Keratinocyte (primary cell): ENCODE results near the gene NUMB. TPM values are rescaled to one million over a fixed set of nuclear protein-coding genes. Genes with fewer than 3 reads are reported as not detected.

Experiments
- DNase-seq: peaks from one replicate; pipeline ENCODE4 v3.0.0-alpha.2; 2011; ENCODE audit warnings: low read depth, missing footprints, low spot score
- FAIRE-seq: peaks from 2 replicates; lab custom pipeline; 2011; peaks lifted over from hg19 to GRCh38; lab: Jason Lieb, UNC
- H2AFZ ChIP-seq: 2 replicates; pipeline ENCODE4 v1.6.0; 2012; ENCODE audit warnings: low read length, control low read depth, inconsistent platforms; ENCODE audit not compliant: control insufficient read depth
- H3K27ac ChIP-seq: 2 replicates; pipeline ENCODE4 v1.5.1; 2011; ENCODE audit warnings: low read length; ENCODE audit not compliant: control insufficient read depth, insufficient read depth
- H3K27me3 ChIP-seq: 3 replicates; pipeline ENCODE4 v1.6.0; 2011; ENCODE audit warnings: low read length; ENCODE audit not compliant: control insufficient read depth, insufficient read depth; ENCODE audit errors: extremely low read depth
- H3K36me3 ChIP-seq, 2 experiments: 2 replicates in 1 of 2; 3 replicates in 1 of 2; pipeline ENCODE4 v1.5.1; 2011; ENCODE audit warnings: low read length in 2 of 2, mild to moderate bottlenecking in 1 of 2; ENCODE audit not compliant: control insufficient read depth in 2 of 2, insufficient read depth in 2 of 2; ENCODE audit errors: extremely low read depth in 1 of 2
- H3K4me1 ChIP-seq: 3 replicates; pipeline ENCODE4 v1.5.1; 2011; ENCODE audit warnings: low read length; ENCODE audit not compliant: control insufficient read depth, insufficient read depth; ENCODE audit errors: extremely low read depth
- H3K4me2 ChIP-seq: 3 replicates; pipeline ENCODE4 v1.6.0; 2011; ENCODE audit warnings: low read depth, low read length; ENCODE audit not compliant: control insufficient read depth, insufficient read depth; ENCODE audit errors: extremely low read depth
- H3K4me3 ChIP-seq, 3 experiments: fragments of 200-600 bp in 1 of 3; sonication (generic) in 1 of 3; 2 replicates in 2 of 3; 3 replicates in 1 of 3; pipeline ENCODE4 v1.5.1; 2011 to 2016; ENCODE audit warnings: low read length in 3 of 3, mild to moderate bottlenecking in 3 of 3, control low read depth in 2 of 3, inconsistent platforms in 1 of 3, low read depth in 1 of 3, mixed read lengths in 1 of 3, mixed run types in 1 of 3, moderate library complexity in 1 of 3; ENCODE audit not compliant: control insufficient read depth in 2 of 3, insufficient read depth in 2 of 3; ENCODE audit errors: extremely low read depth in 1 of 3
- H3K79me2 ChIP-seq: 2 replicates; pipeline ENCODE4 v1.6.0; 2012; ENCODE audit warnings: low read length; ENCODE audit not compliant: control insufficient read depth, insufficient read depth
- H3K9ac ChIP-seq: 3 replicates; pipeline ENCODE4 v1.6.0; 2011; ENCODE audit warnings: low read length; ENCODE audit not compliant: control insufficient read depth, insufficient read depth; ENCODE audit errors: extremely low read depth
- H3K9me1 ChIP-seq: 3 replicates; pipeline ENCODE4 v1.6.0; 2011; ENCODE audit warnings: low read length; ENCODE audit not compliant: control insufficient read depth, insufficient read depth; ENCODE audit errors: extremely low read depth
- H3K9me3 ChIP-seq: 2 replicates; pipeline ENCODE4 v1.5.1; 2012; ENCODE audit warnings: low read depth, low read length; ENCODE audit not compliant: control insufficient read depth
- H4K20me1 ChIP-seq: 3 replicates; pipeline ENCODE4 v1.6.0; 2011; ENCODE audit warnings: low read length; ENCODE audit not compliant: control insufficient read depth, insufficient read depth; ENCODE audit errors: extremely low read depth
- CTCF ChIP-seq, 3 experiments: IDR thresholded peaks in 1 of 3; conservative IDR thresholded peaks in 1 of 3; optimal IDR thresholded peaks in 1 of 3; 2 replicates in 2 of 3; 3 replicates in 1 of 3; pipeline versions ENCODE3 to v1.5.1; 2011; ENCODE audit warnings: low read length in 3 of 3, mild to moderate bottlenecking in 3 of 3, moderate library complexity in 2 of 3, control low read depth in 1 of 3, inconsistent platforms in 1 of 3; ENCODE audit not compliant: insufficient read depth in 2 of 3; ENCODE audit errors: extremely low read depth in 1 of 3
- EZH2 ChIP-seq: IDR thresholded peaks from one replicate; pipeline ENCODE4 v1.6.1; 2012; ENCODE audit warnings: inconsistent platforms, mild to moderate bottlenecking, low read length, moderate library complexity
- dilution Hi-C: fragments of 300-500 bp; cut with MboI; formaldehyde crosslinking; loops from one replicate; pipeline ENCODE4 v1.7.0; 2020; ENCODE audit warnings: low sequenced_read_pairs; ENCODE audit not compliant: extremely low pct_ligation_motif_present
- polyA plus RNA-seq, 5 experiments: library from polyadenylated mRNA; depleted of rRNA in 3 of 5; stranded (reverse) in 3 of 5; stranded (forward) in 1 of 5; unstranded in 1 of 5; fragments of >200 nt; gene quantifications; 1 replicate in 1 of 5; 2 replicates in 3 of 5; 3 replicates in 1 of 5; pipeline versions ENCODE4 v1.2.1 to v1.2.3, GENCODE V29; 2011 to 2012; ENCODE audit warnings: missing spikeins in 2 of 5, low read depth in 1 of 5, low replicate concordance in 1 of 5

NUMB gene
- polyA plus RNA-seq, 1 donor (not counting 4 experiments of a cell fraction or from before 2014, with no cell fraction given) = 110 TPM

- Histone ChIP-seq H3K9me1 (no peaks in the 10 kb centered on the region), H3K4me1 (no peaks in the 10 kb centered on the region), H3K79me2 (peaks cover 45% of the 10 kb centered on the region), H2AFZ (no peak overlapping the region), H3K9me3 (no peaks in the 10 kb centered on the region), H3K4me2 (no peak overlapping the region), H3K4me3 (no peak overlapping the region), H4K20me1 (peaks cover 3% of the 10 kb centered on the region), H3K27me3 (no peaks in the 10 kb centered on the region), H3K36me3 (peaks cover 0 to 4% of the 10 kb centered on the region in 2 experiments), H3K9ac (no peak overlapping the region), H3K27ac (no peak overlapping the region)
- DNase-seq = no peak
- FAIRE-seq = no peak
- TF ChIP-seq CTCF (optimal IDR thresholded peaks at IDR 0.05 in 1 of 3, IDR thresholded peaks at IDR 0.05 in 1 of 3, conservative IDR thresholded peaks at IDR 0.05 in 1 of 3; ENCODE audit: extremely low read depth in 1 of 3, insufficient read depth in 2 of 3, low read length in 3 of 3) (no peak), EZH2 (no peak)
- dilution Hi-C loops = no loop called here
Observed at GRCh38 chr14:73375861-73376260, 82.5 kb downstream of the NUMB start.

- Histone ChIP-seq H3K4me2 (no peak overlapping the region), H3K79me2 (peaks cover 40% of the 10 kb centered on the region), H3K27ac (no peak overlapping the region), H3K9me1 (no peaks in the 10 kb centered on the region), H3K4me3 (no peak overlapping the region), H4K20me1 (peaks cover 3% of the 10 kb centered on the region), H3K9ac (no peak overlapping the region), H3K9me3 (no peaks in the 10 kb centered on the region), H3K27me3 (no peaks in the 10 kb centered on the region), H3K36me3 (peaks cover 0 to 4% of the 10 kb centered on the region in 2 experiments), H2AFZ (no peak overlapping the region), H3K4me1 (no peaks in the 10 kb centered on the region)
- no peak for DNase-seq
- dilution Hi-C loops = no loop called here
- TF ChIP-seq EZH2 (no peak), CTCF (optimal IDR thresholded peaks at IDR 0.05 in 1 of 3, IDR thresholded peaks at IDR 0.05 in 1 of 3, conservative IDR thresholded peaks at IDR 0.05 in 1 of 3; ENCODE audit: extremely low read depth in 1 of 3, insufficient read depth in 2 of 3, low read length in 3 of 3) (no peak)
- FAIRE-seq = no peak
Observed at GRCh38 chr14:73374218-73374617, 84.1 kb downstream of the NUMB start.
